BJ (cell line): ENCODE results near the gene C1orf53. TPM values are rescaled to one million over a fixed set of nuclear protein-coding genes. Genes with fewer than 3 reads are reported as not detected.
"Not testable (repeated sequence)": the region's sequence is repeated elsewhere in the genome, so short reads cannot be mapped to it uniquely, and the experiment has no call there.

Experiments used
- CTCF ChIA-PET: fragments of 350-600 bp; formaldehyde crosslinking; extraction: SDS; loops from one replicate; lab custom pipeline; 2021; ENCODE audit warnings: antibody characterized with exemption, inconsistent platforms; lab: Yijun Ruan, JAX
- POLR2A ChIA-PET: fragments of 300-600 bp; sonication (Branson Sonifier 250); formaldehyde crosslinking; extraction: SDS; loops from one replicate; lab custom pipeline; 2021; ENCODE audit warnings: antibody characterized with exemption; lab: Charles Lee
- DNase-seq: peaks from one replicate; pipeline ENCODE4 v3.0.0-alpha.2; 2011; ENCODE audit warnings: low read depth
- H3K27me3 ChIP-seq: 2 replicates; pipeline ENCODE4 v1.6.0; 2011; ENCODE audit warnings: low read length; ENCODE audit not compliant: control insufficient read depth, insufficient read depth
- H3K36me3 ChIP-seq: 2 replicates; pipeline ENCODE4 v1.5.1; 2011; ENCODE audit warnings: low read length; ENCODE audit not compliant: control insufficient read depth, insufficient read depth
- H3K4me3 ChIP-seq: 2 replicates; pipeline ENCODE4 v1.5.1; 2011; ENCODE audit warnings: low read depth, mild to moderate bottlenecking, control low read depth, low read length
- polyA minus RNA-seq: library from RNA; depleted of rRNA, polyadenylated mRNA; stranded (reverse); fragments of >200 nt; gene quantifications from 2 replicates; pipeline ENCODE4 v1.2.3, GENCODE V29; 2011; rRNA and poly(A)+ RNA removed
- polyA plus RNA-seq: library from polyadenylated mRNA; depleted of rRNA; stranded (reverse); fragments of >200 nt; gene quantifications from 2 replicates; pipeline ENCODE4 v1.2.3, GENCODE V29; 2011; rRNA removed
- TF ChIP-seq, protein P1 (sequence below): IDR thresholded peaks from 2 replicates; pipeline ENCODE4 v1.5.1; 2011; ENCODE audit warnings: low read depth, mild to moderate bottlenecking, control low read depth, inconsistent platforms, low read length, moderate library complexity; ENCODE audit not compliant: insufficient read depth

C1orf53 gene
- 9.7 and 13.0 TPM in 2 replicates for polyA plus RNA-seq
- 0.71 TPM in 1 of 2 replicates, not detected in the other for polyA minus RNA-seq

DNA sequence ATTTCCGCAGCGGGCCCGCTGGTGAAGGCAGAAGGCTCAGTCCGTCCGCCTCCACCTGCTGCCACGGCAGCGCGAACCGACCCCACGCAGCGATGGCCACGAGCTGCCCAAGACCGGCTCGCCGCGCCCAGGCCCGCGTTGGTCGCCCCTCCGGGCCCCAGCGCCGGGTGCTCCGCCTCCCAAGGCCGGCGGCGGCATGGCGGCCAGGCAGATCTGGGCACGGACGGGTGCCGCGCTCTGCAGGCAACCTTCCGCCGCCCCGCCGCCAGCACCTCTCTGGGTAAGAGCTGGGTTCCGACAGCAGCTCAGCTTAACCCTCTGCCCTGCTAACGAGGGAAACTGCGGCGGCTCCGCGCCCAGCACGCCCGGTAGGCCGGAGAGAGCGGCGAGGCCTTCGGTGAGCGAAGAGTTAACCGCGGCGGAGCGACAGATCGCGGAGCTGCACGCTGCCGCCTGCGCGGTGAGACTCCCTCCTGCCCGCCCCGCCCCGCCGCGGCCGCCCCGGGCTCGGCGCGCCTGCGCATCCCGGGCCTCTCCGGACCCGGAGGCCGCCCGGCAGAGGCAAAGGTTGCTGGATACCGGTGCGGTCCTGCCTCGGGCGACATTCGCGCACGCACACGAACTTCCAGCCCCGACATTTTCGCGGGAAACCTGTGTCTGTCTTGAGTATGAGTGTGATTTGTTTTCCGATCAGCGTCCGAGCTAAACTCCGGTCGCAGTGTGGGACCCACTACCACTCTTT lies at the start of gene C1orf53:
Gene C1orf53 (plus strand): TSS at position 177 of the 742 bp plus-strand sequence. CDS start 20 bp downstream, at position 197.
- TF ChIP-seq, protein P1, sequence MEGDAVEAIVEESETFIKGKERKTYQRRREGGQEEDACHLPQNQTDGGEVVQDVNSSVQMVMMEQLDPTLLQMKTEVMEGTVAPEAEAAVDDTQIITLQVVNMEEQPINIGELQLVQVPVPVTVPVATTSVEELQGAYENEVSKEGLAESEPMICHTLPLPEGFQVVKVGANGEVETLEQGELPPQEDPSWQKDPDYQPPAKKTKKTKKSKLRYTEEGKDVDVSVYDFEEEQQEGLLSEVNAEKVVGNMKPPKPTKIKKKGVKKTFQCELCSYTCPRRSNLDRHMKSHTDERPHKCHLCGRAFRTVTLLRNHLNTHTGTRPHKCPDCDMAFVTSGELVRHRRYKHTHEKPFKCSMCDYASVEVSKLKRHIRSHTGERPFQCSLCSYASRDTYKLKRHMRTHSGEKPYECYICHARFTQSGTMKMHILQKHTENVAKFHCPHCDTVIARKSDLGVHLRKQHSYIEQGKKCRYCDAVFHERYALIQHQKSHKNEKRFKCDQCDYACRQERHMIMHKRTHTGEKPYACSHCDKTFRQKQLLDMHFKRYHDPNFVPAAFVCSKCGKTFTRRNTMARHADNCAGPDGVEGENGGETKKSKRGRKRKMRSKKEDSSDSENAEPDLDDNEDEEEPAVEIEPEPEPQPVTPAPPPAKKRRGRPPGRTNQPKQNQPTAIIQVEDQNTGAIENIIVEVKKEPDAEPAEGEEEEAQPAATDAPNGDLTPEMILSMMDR, result no peak
- DNase-seq, result peak; percentile 44
- CTCF ChIA-PET, result interaction anchor here (1.0 to 4.8 kb wide), 7 partner anchors 13 to 562 kb away, joined by 3 to 22 read pairs (median 3); partner anchors contain the start of gene LHX9
- POLR2A ChIA-PET, result interaction anchor here (0.5 to 0.7 kb wide), 4 partner anchors 13 to 300 kb away, joined by 3 to 4 read pairs (median 3); partner anchors contain the start of gene LHX9
- Histone ChIP-seq H3K36me3 (no peaks in the 10 kb centered on the region), H3K4me3 (peak within 1 kb of the TSS; percentile 72), H3K27me3 (no peaks in the 10 kb centered on the region)

DNA sequence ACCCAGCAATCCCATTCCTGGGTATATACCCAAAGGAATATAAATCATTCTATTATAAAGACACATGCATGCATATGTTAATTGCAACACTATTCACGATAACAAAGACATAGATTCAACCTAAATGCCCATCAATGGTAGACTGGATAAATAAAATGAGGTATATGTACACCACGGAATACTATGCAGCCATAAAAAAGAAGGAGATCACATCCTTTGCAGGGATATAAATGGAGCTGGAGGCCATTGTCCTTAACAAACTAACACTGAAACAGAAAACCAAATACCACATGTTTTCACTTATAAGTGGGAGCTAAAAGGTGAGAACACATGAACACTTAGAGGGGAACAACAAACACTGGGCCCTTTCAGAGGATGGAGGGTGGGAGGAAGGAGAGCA lies 46.7 kb upstream of the C1orf53 start:
- H3K27me3 ChIP-seq, H3K4me3 ChIP-seq, POLR2A ChIA-PET, CTCF ChIA-PET, DNase-seq, H3K36me3 ChIP-seq: not testable (repeated sequence)

DNA sequence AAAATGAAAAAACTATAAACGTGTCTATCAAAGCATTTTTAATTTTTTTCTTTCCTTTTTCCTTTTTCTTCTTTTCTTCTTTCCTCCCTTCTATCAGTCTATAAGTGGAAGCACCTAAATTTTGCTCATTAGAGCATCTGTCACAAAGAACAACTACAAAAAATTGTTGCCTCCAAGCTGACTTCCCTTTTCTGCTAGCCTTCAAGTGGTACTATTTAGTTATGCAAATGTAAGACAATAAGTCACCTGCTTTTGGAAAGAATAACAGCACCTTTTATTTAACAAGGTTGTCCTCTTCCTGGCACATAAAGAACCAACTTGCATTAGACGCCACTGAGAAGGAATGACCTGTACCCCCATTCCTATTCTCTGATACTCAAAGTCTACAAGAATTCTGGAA lies 45.0 kb upstream of the C1orf53 start:
- ChIA-PET POLR2A (no interaction called here), CTCF (interaction anchor here (0.6 to 1.4 kb wide), 2 partner anchors 13 to 831 kb away, joined by 3 read pairs; no protein-coding TSS in a partner anchor)

DNA sequence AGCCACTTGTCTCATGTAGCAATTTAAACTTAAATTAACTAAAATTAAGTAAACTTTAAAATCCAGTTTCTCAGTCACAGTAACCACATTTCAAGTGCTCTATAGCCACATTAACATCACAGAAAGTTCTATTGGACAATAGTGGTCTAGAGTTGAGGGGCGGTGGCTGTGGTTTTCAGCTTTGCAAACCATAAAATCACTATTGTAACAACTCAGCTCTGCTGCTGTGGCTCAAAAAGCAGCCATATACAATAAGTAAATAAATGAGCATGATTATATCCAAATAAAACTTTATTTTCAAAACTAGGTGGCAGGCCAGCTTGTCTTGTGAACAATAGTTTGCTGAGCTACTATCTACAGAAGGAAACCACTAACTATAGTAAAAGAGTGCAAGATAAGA lies 43.4 kb upstream of the C1orf53 start:
- POLR2A ChIA-PET, result no interaction called here
- CTCF ChIA-PET, result interaction anchor here (1.0 to 1.4 kb wide), 2 partner anchors 10 to 20 kb away, joined by 3 to 8 read pairs; no protein-coding TSS in a partner anchor
- DNase-seq, result no peak
- TF ChIP-seq, protein P1, result no peak
- Histone ChIP-seq H3K36me3 (no peaks in the 10 kb centered on the region), H3K4me3 (no peak overlapping the region), H3K27me3 (no peaks in the 10 kb centered on the region)

More for the DNA sequence above, 45.0 kb upstream of the C1orf53 start:
- no peaks in the 10 kb centered on the region for H3K27me3 ChIP-seq
- TF ChIP-seq, protein P1, result no peak
- no peak for DNase-seq
- no peak overlapping the region for H3K4me3 ChIP-seq
- no peaks in the 10 kb centered on the region for H3K36me3 ChIP-seq

DNA sequence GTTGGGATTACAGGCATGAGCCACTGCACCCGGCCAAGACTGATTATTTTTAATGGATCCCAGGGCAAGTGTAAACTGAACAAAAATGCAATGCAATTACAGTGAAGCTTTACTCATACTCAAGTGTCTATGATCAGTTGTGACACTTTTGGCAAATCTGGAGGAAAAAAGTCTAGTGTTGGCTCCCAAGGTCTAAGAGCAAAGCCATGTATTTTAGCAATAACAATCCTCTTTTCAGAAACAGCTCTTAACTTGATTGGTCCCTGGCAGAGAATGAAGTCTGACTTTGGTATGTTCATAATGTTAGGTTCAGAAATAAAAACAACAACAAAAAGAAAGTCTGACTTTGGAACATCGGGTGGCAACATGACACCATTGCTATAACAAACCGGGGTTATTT lies 40.2 kb upstream of the C1orf53 start:
- ChIA-PET CTCF (no interaction called here), POLR2A (no interaction called here)
- no peak for DNase-seq

More for the DNA sequence above, 40.2 kb upstream of the C1orf53 start:
- TF ChIP-seq, protein P1, result no peak
- no peaks in the 10 kb centered on the region for H3K36me3 ChIP-seq
- H3K27me3 ChIP-seq, result no peaks in the 10 kb centered on the region
- no peak overlapping the region for H3K4me3 ChIP-seq
